NOMO-1 (cell line): ENCODE measurements around the gene SLC14A1.

Experiments
- DNase-seq, 2 experiments: peaks; one replicate each; lab custom pipeline; 2025; ENCODE audit not compliant: unreplicated experiment in 2 of 2; lab: John Stamatoyannopoulos, UW

SLC14A1 gene

DNA sequence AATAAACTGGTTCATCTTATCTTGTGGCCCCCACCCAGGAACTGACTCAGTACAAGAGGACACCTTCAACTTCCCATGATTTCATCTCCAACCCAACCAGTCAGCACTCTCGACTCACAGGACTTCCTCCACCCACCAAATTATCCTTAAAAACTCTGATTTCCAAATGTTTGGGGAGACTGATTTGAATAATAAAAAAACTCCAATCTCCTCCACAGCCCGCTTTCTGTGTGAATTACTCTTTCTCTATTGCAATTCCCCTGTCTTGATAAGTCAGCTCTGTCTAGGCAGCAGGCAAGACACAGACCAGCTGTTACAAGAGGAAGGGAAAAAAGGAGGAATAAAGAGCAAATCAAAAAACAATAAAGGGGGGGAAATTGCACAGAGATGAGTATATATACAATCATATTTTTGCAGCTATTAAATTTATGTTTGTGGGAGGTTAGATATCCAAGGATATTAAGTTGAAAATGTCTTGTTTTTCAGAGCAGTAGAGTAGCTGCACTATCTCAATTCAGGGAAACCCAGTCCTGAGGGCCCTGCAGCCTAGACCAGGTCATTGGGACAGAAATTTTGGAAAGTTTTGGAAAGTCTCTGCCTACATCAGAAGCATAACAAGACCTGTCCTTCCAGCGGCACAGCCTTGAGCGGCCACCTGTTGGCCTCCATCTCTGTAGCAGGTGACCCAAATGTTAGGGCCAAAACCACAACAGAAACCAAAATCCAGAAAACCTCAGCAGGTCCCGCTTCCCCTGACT lies 68.7 kb downstream of the SLC14A1 start:
- DNase-seq: no peak

DNA sequence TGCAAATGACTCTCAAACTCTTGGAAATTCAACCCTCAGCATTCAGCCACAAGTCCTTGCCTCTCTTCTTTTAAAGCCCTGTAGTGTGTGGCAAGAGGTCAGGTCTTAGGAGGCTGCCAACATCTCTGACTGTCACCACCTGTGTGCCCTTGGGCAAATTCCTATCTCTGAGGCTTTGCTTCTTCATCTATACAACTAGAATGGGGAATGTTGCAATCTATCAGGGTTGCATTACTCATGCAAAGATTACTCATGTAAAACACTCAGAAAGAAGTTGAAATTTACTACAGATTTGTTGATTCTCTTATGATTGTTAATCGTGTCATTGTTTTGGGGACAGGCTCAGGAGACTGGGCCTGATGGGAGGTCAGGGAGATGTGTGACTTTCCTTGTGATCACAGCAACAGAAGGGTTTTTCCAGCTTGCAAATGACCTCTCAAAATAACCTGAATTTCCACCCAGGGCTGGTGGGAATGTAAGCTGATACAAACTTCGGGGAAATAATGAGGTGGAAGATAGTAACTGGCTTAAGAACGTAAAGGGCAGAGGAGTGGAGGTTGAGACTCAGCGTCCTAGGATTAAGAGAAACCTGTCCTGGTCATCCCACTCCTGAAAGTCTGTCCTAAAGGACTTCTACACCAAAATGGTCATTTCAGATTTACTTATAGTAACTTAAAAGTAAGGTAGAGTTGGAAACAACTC lies 69.4 kb downstream of the SLC14A1 start:
- peak; percentile 25 to 77 for DNase-seq

DNA sequence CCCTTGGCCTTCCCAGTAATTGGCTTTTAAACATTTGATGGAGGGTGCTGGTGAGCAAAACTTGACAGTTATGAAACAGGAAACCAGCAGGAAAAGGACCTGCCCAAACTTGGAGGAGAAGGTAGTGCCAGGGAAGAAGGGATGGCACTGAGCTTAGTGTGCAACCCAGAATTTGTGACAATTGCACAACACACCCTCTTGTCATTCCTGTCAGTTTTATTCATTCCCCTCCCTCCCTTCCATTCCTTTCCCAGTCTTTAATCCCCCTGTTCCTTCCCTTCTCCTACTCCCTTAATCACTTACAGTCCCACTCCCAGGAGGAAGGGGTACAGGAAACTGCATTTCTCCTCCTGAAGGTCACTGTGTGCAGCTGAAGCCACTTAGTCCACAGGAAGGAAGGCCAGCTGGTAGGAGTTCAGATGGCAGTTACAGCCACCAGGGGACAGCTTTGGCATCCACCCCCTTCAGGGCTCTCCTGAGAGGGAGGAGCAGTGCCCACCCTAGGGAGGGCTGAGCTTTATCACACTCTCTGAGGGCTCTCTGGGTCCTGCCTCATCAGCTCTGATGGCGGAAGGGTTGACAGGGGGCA lies 77.5 kb downstream of the SLC14A1 start:
- no peak for DNase-seq
